OCI-LY7 (cell line): ENCODE results near the gene KLC3.

Source experiments
- EZH2phosphoT487 ChIP-seq: fragments of 200-600 bp; sonication (generic); IDR thresholded peaks from 2 replicates; pipeline ENCODE4 v1.6.1; 2018; ENCODE audit warnings: low read depth, borderline replicate concordance, mild to moderate bottlenecking, mixed run types, antibody characterized with exemption, low read length, moderate library complexity, mixed read lengths
- TF ChIP-seq, protein P1 (sequence below): fragments of 200-600 bp; sonication (generic); conservative IDR thresholded peaks from 2 replicates; pipeline ENCODE4 v1.5.1; 2014; ENCODE audit warnings: mild to moderate bottlenecking, antibody characterized with exemption, low read length, moderate library complexity, mixed read lengths

DNA sequence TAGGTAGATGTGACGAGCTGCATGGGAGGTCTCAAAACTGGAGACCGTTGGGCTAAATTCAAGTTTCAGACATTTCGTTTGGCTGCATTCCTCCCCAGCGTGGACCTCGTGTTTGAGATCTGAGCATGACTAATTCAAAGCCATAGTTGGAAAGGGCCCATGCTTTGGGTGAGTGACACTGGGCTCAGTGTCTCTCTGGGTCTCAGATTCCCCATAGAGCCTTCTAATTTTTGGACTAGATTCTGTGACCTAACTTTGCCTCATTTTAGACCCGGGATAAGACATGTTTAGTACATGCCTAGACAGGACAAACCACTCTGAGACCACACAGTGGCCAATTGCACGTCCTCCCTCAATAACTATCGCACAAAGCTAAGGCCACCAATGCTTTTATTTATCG lies 34.5 kb upstream of the KLC3 start:
- TF ChIP-seq, protein P1, sequence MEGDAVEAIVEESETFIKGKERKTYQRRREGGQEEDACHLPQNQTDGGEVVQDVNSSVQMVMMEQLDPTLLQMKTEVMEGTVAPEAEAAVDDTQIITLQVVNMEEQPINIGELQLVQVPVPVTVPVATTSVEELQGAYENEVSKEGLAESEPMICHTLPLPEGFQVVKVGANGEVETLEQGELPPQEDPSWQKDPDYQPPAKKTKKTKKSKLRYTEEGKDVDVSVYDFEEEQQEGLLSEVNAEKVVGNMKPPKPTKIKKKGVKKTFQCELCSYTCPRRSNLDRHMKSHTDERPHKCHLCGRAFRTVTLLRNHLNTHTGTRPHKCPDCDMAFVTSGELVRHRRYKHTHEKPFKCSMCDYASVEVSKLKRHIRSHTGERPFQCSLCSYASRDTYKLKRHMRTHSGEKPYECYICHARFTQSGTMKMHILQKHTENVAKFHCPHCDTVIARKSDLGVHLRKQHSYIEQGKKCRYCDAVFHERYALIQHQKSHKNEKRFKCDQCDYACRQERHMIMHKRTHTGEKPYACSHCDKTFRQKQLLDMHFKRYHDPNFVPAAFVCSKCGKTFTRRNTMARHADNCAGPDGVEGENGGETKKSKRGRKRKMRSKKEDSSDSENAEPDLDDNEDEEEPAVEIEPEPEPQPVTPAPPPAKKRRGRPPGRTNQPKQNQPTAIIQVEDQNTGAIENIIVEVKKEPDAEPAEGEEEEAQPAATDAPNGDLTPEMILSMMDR = no peak
- TF ChIP-seq EZH2phosphoT487 = no peak
